ENCODE results near the gene KRTAP4-7. TPM values are rescaled to one million over a fixed set of nuclear protein-coding genes. Genes with fewer than 3 reads are reported as not detected.
"Not testable (repeated sequence)": the region's sequence is repeated elsewhere in the genome, so short reads cannot be mapped to it uniquely, and the experiment has no call there.

Gene KRTAP4-7
- total RNA-seq, 4 donors from 2014 or later = not detected

GRCh38 chr17:41116297-41116696 is 32.3 kb downstream of the KRTAP4-7 start:
- peaks cover 27% of the 10 kb centered on the region for H3K27me3 ChIP-seq
- 51 to 55% methylated on average over 5 of the region's 5 CpGs for WGBS, 2 donors (ENCODE audit: low coverage in 1 of 2)
- H3K36me3 ChIP-seq = no peaks in the 10 kb centered on the region
- no peaks in the 10 kb centered on the region for H3K4me1 ChIP-seq
- TF ChIP-seq CTCF (IDR thresholded peaks at IDR 0.05) (no peak), POLR2A (IDR thresholded peaks at IDR 0.05) (no peak), EP300 (IDR thresholded peaks at IDR 0.05) (no peak), POLR2AphosphoS5 (IDR thresholded peaks at IDR 0.05) (no peak)
- ATAC-seq = no peak
- H3K27ac ChIP-seq = no peak overlapping the region
- H3K9me3 ChIP-seq = no peaks in the 10 kb centered on the region
- H3K4me3 ChIP-seq = no peak overlapping the region

GRCh38 chr17:41117846-41118386 is 34.0 kb downstream of the KRTAP4-7 start, which contains the start of gene KRTAP4-11:
Gene KRTAP4-11, minus strand, starts transcription at chr17:41118373. Its CDS starts 58 bp downstream, at chr17:41118315.
- 20 to 91% methylated on average over 2 to 4 of the region's 10 CpGs for WGBS, 2 donors (ENCODE audit: low coverage in 1 of 2)
- not testable (repeated sequence) for H3K9me3 ChIP-seq, H3K4me3 ChIP-seq, H3K36me3 ChIP-seq, ATAC-seq, H3K27ac ChIP-seq, H3K4me1 ChIP-seq
- peaks cover 31% of the 10 kb centered on the region for H3K27me3 ChIP-seq

- Histone ChIP-seq H3K27me3 (peaks cover 38% of the 10 kb centered on the region), H3K4me1 (no peaks in the 10 kb centered on the region), H3K27ac (no peak overlapping the region), H3K36me3 (no peaks in the 10 kb centered on the region), H3K4me3 (no peak overlapping the region), H3K9me3 (no peaks in the 10 kb centered on the region)
- ATAC-seq = no peak
- WGBS, 2 donors (ENCODE audit: low coverage in 1 of 2) = 67 to 90% methylated on average over 1 to 4 of the region's 4 CpGs
- no peak for TF ChIP-seq CTCF (IDR thresholded peaks at IDR 0.05)
- TF ChIP-seq EP300 (IDR thresholded peaks at IDR 0.05) = no peak
- no peak for TF ChIP-seq POLR2AphosphoS5 (IDR thresholded peaks at IDR 0.05)
- TF ChIP-seq POLR2A (IDR thresholded peaks at IDR 0.05) = no peak
These were observed 34.8 kb downstream of the KRTAP4-7 start for GRCh38 chr17:41118721-41119120.

- H3K4me1 ChIP-seq, H3K4me3 ChIP-seq, H3K27ac ChIP-seq, ATAC-seq, H3K36me3 ChIP-seq, H3K9me3 ChIP-seq: not testable (repeated sequence)
- 53 to 55% methylated on average over 10 to 11 of the region's 11 CpGs for WGBS, 2 donors (ENCODE audit: low coverage in 1 of 2)
- peaks cover 33% of the 10 kb centered on the region for H3K27me3 ChIP-seq
These were observed 36.0 kb downstream of the KRTAP4-7 start for GRCh38 chr17:41119696-41120690.

GRCh38 chr17:41121742-41122141 is 37.8 kb downstream of the KRTAP4-7 start:
- Histone ChIP-seq H3K27ac (no peak overlapping the region), H3K9me3 (no peaks in the 10 kb centered on the region), H3K36me3 (no peaks in the 10 kb centered on the region), H3K27me3 (peaks cover 33% of the 10 kb centered on the region), H3K4me3 (no peak overlapping the region), H3K4me1 (no peaks in the 10 kb centered on the region)
- ATAC-seq = no peak
- TF ChIP-seq POLR2AphosphoS5 (IDR thresholded peaks at IDR 0.05) = no peak
- no peak for TF ChIP-seq EP300 (IDR thresholded peaks at IDR 0.05)
- no peak for TF ChIP-seq CTCF (IDR thresholded peaks at IDR 0.05)
- no peak for TF ChIP-seq POLR2A (IDR thresholded peaks at IDR 0.05)
- 86 to 90% methylated on average over 2 of the region's 2 CpGs for WGBS, 2 donors (ENCODE audit: low coverage in 1 of 2)

GRCh38 chr17:41123292-41123990 is 39.5 kb downstream of the KRTAP4-7 start:
- H3K4me3 ChIP-seq, H3K36me3 ChIP-seq, H3K9me3 ChIP-seq, ATAC-seq, H3K27ac ChIP-seq, H3K4me1 ChIP-seq: not testable (repeated sequence)
- peaks cover 26% of the 10 kb centered on the region for H3K27me3 ChIP-seq
- 68 to 89% methylated on average over 6 to 7 of the region's 12 CpGs for WGBS, 2 donors (ENCODE audit: low coverage in 1 of 2)

- not testable (repeated sequence) for H3K36me3 ChIP-seq, H3K4me3 ChIP-seq, H3K9me3 ChIP-seq, ATAC-seq, H3K27ac ChIP-seq, H3K4me1 ChIP-seq
- 38 to 84% methylated on average over 2 to 3 of the region's 3 CpGs for WGBS, 2 donors (ENCODE audit: low coverage in 1 of 2)
- H3K27me3 ChIP-seq = peaks cover 26% of the 10 kb centered on the region
These were observed 40.0 kb downstream of the KRTAP4-7 start, which contains the start of gene KRTAP4-12 for GRCh38 chr17:41123991-41124371. Gene KRTAP4-12, minus strand, starts transcription at chr17:41124182. Its CDS starts 60 bp downstream, at chr17:41124122.
